ENCODE data around the gene TMEM132A.

DNA sequence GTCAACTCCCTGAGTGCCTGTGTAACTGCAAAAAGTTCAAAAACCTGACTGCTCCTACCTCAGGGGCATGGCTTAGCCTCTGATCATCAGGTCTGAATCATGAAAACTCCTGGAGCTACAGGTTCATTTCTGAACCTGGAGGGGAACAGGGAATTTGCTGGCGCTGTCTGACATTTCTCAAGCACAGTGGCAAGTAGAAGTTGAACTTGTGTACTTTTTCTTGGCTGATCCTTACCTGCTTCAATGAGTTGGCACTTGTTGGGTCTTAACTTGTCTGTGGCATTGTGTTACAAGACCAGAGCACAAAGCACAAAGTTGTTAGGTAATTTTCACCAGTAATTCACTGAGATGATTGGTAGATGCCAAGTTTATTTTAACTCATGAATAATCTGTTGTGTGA, 7.0 kb upstream of the TMEM132A start:
- TF ChIP-seq, protein P1, sequence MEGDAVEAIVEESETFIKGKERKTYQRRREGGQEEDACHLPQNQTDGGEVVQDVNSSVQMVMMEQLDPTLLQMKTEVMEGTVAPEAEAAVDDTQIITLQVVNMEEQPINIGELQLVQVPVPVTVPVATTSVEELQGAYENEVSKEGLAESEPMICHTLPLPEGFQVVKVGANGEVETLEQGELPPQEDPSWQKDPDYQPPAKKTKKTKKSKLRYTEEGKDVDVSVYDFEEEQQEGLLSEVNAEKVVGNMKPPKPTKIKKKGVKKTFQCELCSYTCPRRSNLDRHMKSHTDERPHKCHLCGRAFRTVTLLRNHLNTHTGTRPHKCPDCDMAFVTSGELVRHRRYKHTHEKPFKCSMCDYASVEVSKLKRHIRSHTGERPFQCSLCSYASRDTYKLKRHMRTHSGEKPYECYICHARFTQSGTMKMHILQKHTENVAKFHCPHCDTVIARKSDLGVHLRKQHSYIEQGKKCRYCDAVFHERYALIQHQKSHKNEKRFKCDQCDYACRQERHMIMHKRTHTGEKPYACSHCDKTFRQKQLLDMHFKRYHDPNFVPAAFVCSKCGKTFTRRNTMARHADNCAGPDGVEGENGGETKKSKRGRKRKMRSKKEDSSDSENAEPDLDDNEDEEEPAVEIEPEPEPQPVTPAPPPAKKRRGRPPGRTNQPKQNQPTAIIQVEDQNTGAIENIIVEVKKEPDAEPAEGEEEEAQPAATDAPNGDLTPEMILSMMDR (IDR thresholded peaks at IDR 0.05) = no peak
- no peak for TF ChIP-seq POLR2A (IDR thresholded peaks at IDR 0.05)

Measured in vagina (tissue), 2 donors.